K562 (cell line): Measurements from ENCODE around the gene CFAP73.

ENCODE experiments used
- GTF2F1 ChIP-seq: IDR thresholded peaks from 2 replicates; pipeline ENCODE4 v1.6.1; 2011; ENCODE audit warnings: low read depth, low read length, improper control_type of control experiment
- PRPF4 ChIP-seq: fragments of 200-400 bp; formaldehyde crosslinking; IDR thresholded peaks from one replicate; pipeline ENCODE4 v1.6.1; 2017; ENCODE audit warnings: low read length, low read depth, mild to moderate bottlenecking; ENCODE audit not compliant: insufficient read depth, poor library complexity, severe bottlenecking
- RAD21 ChIP-seq, 2 experiments: fragments of 250-450 bp in 1 of 2; fragments of 450-650 bp in 1 of 2; sonication (Bioruptor Pico) in 1 of 2; formaldehyde crosslinking in 1 of 2; IDR thresholded peaks in 1 of 2; conservative IDR thresholded peaks in 1 of 2; 2 replicates each; pipeline versions ENCODE4 v1.4.0 to v1.8.0; 2020 to 2022; ENCODE audit warnings: mild to moderate bottlenecking in 2 of 2, moderate library complexity in 1 of 2
- TF ChIP-seq, protein P1 (sequence below): fragments of 450-650 bp; IDR thresholded peaks from 2 replicates; pipeline ENCODE4 v1.6.1; 2017; ENCODE audit warnings: mild to moderate bottlenecking, moderate library complexity
- TF ChIP-seq, protein P2 (sequence below): fragments of 250-450 bp; sonication (Bioruptor Pico); IDR thresholded peaks from 2 replicates; pipeline ENCODE4 v1.5.0; 2020; ENCODE audit warnings: mild to moderate bottlenecking
- TF ChIP-seq, protein P3 (sequence below): fragments of 250-450 bp; sonication (Bioruptor Pico); IDR thresholded peaks from 2 replicates; pipeline ENCODE4 v1.5.0; 2021; ENCODE audit warnings: mild to moderate bottlenecking, borderline replicate concordance

GRCh38 chr12:113104953-113105510, 44.5 kb upstream of the CFAP73 start:
- no peak for TF ChIP-seq PRPF4
- TF ChIP-seq, protein P1, sequence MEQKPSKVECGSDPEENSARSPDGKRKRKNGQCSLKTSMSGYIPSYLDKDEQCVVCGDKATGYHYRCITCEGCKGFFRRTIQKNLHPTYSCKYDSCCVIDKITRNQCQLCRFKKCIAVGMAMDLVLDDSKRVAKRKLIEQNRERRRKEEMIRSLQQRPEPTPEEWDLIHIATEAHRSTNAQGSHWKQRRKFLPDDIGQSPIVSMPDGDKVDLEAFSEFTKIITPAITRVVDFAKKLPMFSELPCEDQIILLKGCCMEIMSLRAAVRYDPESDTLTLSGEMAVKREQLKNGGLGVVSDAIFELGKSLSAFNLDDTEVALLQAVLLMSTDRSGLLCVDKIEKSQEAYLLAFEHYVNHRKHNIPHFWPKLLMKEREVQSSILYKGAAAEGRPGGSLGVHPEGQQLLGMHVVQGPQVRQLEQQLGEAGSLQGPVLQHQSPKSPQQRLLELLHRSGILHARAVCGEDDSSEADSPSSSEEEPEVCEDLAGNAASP = no peak
- TF ChIP-seq GTF2F1 = no peak
- TF ChIP-seq, protein P2, sequence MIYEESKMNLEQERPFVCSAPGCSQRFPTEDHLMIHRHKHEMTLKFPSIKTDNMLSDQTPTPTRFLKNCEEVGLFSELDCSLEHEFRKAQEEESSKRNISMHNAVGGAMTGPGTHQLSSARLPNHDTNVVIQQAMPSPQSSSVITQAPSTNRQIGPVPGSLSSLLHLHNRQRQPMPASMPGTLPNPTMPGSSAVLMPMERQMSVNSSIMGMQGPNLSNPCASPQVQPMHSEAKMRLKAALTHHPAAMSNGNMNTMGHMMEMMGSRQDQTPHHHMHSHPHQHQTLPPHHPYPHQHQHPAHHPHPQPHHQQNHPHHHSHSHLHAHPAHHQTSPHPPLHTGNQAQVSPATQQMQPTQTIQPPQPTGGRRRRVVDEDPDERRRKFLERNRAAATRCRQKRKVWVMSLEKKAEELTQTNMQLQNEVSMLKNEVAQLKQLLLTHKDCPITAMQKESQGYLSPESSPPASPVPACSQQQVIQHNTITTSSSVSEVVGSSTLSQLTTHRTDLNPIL = no peak
- TF ChIP-seq, protein P3, sequence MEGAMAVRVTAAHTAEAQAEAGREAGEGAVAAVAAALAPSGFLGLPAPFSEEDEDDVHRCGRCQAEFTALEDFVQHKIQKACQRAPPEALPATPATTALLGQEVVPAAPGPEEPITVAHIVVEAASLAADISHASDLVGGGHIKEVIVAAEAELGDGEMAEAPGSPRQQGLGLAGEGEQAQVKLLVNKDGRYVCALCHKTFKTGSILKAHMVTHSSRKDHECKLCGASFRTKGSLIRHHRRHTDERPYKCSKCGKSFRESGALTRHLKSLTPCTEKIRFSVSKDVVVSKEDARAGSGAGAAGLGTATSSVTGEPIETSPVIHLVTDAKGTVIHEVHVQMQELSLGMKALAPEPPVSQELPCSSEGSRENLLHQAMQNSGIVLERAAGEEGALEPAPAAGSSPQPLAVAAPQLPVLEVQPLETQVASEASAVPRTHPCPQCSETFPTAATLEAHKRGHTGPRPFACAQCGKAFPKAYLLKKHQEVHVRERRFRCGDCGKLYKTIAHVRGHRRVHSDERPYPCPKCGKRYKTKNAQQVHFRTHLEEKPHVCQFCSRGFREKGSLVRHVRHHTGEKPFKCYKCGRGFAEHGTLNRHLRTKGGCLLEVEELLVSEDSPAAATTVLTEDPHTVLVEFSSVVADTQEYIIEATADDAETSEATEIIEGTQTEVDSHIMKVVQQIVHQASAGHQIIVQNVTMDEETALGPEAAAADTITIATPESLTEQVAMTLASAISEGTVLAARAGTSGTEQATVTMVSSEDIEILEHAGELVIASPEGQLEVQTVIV (CRISPR knock-in tag) = no peak
- TF ChIP-seq RAD21 (CRISPR knock-in tag; conservative IDR thresholded peaks at IDR 0.05 in 1 of 2, IDR thresholded peaks at IDR 0.05 in 1 of 2) = no peak
